ENCODE data around the gene PORCN.

DNA sequence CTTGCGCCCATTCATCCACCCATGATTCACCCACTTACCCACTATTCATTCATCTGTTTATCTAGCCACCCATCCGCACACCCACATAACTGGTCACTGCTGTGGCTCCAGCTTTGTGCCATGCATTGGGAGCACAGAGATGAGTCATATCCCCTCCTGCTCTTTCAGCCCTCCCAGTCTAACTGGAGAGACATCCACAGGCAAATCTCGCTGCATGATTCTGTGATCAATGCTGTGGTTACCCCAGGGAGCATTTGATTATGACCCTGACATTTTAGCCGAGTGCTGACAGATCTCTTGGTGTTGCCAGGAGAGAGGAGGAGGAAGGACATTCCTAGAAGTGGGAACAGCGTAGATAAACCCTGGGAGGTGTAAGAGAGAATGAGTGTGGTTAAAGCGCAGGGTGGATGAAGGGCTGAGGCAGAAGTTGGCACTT is 10.4 kb upstream of the PORCN start:
- TF ChIP-seq MAFK (IDR thresholded peaks at IDR 0.05; ENCODE audit: low read depth, low read length) (no peak), POLR2A (IDR thresholded peaks at IDR 0.05; ENCODE audit: low read depth, low read length) (no peak)
